B cell (primary cell): Measurements from ENCODE around the gene GPX3.

Experiments
- EZH2 ChIP-seq: IDR thresholded peaks from 2 replicates; pipeline ENCODE4 v1.6.1; 2012; ENCODE audit warnings: borderline replicate concordance, low read depth, mild to moderate bottlenecking, moderate library complexity, low read length; ENCODE audit not compliant: insufficient read depth, poor library complexity, severe bottlenecking
- TF ChIP-seq, protein P1 (sequence below): fragments of 200-600 bp; IDR thresholded peaks from one replicate; pipeline ENCODE4 v1.8.0; 2022; ENCODE audit warnings: antibody characterized with exemption, mild to moderate bottlenecking

DNA sequence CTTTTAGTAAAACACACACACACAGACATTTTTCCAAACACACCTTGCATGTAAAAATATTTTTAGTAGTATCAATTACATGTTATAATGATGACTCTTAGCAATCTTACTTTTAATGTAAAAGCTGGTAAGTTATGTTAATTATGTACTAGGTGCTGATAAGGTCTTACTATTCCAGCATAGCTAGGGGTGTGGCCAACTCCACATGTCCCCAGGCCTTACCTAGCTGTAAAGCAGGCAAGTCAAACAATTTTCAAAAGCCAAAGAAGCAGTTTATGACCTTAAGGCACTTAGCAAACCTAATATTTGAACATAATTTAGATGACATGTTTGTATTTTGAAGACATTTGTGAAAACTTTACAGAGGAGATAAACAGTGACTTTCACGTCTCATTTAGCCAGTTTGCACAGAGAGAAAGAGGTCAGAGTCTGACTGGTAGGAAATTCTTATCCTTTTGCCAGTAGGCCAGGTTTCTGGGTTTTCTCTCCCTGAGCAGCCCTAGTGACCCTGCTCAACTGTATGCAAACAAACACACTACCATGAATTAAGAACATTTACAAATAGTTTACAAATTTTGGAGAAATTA lies 26.5 kb upstream of the GPX3 start:
- TF ChIP-seq, protein P1, sequence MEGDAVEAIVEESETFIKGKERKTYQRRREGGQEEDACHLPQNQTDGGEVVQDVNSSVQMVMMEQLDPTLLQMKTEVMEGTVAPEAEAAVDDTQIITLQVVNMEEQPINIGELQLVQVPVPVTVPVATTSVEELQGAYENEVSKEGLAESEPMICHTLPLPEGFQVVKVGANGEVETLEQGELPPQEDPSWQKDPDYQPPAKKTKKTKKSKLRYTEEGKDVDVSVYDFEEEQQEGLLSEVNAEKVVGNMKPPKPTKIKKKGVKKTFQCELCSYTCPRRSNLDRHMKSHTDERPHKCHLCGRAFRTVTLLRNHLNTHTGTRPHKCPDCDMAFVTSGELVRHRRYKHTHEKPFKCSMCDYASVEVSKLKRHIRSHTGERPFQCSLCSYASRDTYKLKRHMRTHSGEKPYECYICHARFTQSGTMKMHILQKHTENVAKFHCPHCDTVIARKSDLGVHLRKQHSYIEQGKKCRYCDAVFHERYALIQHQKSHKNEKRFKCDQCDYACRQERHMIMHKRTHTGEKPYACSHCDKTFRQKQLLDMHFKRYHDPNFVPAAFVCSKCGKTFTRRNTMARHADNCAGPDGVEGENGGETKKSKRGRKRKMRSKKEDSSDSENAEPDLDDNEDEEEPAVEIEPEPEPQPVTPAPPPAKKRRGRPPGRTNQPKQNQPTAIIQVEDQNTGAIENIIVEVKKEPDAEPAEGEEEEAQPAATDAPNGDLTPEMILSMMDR: no peak
- TF ChIP-seq EZH2: no peak
